H1 (cell line): ENCODE results near the gene KCNJ2. TPM values are rescaled to one million over a fixed set of nuclear protein-coding genes. Genes with fewer than 3 reads are reported as not detected.

Experiments used
- CTCF ChIA-PET: fragments of 300-600 bp; sonication (Branson Sonifier 250); formaldehyde crosslinking; loops from one replicate; lab custom pipeline; 2021; ENCODE audit not compliant: partially characterized antibody; lab: Charles Lee
- POLR2A ChIA-PET: fragments of 300-600 bp; sonication (Branson Sonifier 250); formaldehyde crosslinking; loops from one replicate; lab custom pipeline; 2021; ENCODE audit warnings: inconsistent platforms; ENCODE audit not compliant: partially characterized antibody; lab: Charles Lee
- DNase-seq, 2 experiments: peaks; one replicate each; pipeline versions ENCODE4 v3.0.0 to v3.0.0-alpha.2; 2010 to 2022; ENCODE audit warnings: low spot score in 2 of 2, low read depth in 1 of 2, mixed read lengths in 1 of 2
- FAIRE-seq: peaks from 2 replicates; lab custom pipeline; 2011; peaks lifted over from hg19 to GRCh38; lab: Jason Lieb, UNC
- H2AFZ ChIP-seq: 2 replicates; pipeline ENCODE4 v1.8.1; 2012; ENCODE audit warnings: low read length, inconsistent platforms
- H2AK5ac ChIP-seq: 2 replicates; pipeline ENCODE4 v1.6.1; 2013; ENCODE audit warnings: low read depth, low read length
- H2BK120ac ChIP-seq: replicated peaks from 2 replicates; pipeline ENCODE3; 2013; ENCODE audit warnings: low read depth, low read length, inconsistent platforms
- H2BK12ac ChIP-seq: 2 replicates; pipeline ENCODE4 v1.6.1; 2013; ENCODE audit warnings: low read depth, low read length
- H2BK15ac ChIP-seq: 2 replicates; pipeline ENCODE4 v1.6.1; 2013; ENCODE audit warnings: low read length
- H2BK20ac ChIP-seq: 2 replicates; pipeline ENCODE4 v1.6.1; 2013; ENCODE audit warnings: low read length
- H2BK5ac ChIP-seq: 2 replicates; pipeline ENCODE4 v1.6.1; 2013; ENCODE audit warnings: low read depth, low read length
- H3K14ac ChIP-seq: 2 replicates; pipeline ENCODE4 v1.6.1; 2013; ENCODE audit warnings: inconsistent platforms; ENCODE audit not compliant: insufficient read length
- H3K18ac ChIP-seq: 2 replicates; pipeline ENCODE4 v1.6.1; 2013; ENCODE audit warnings: low read length; ENCODE audit errors: extremely low read depth
- H3K23ac ChIP-seq: 2 replicates; pipeline ENCODE4 v1.6.1; 2013; ENCODE audit warnings: inconsistent platforms; ENCODE audit not compliant: insufficient read length
- H3K23me2 ChIP-seq: 2 replicates; pipeline ENCODE4 v1.6.1; 2013; ENCODE audit warnings: low read depth, low read length
- H3K27ac ChIP-seq: 2 replicates; pipeline ENCODE4 v1.6.1; 2011; ENCODE audit warnings: low read depth, low read length, inconsistent platforms
- H3K27me3 ChIP-seq, 4 experiments: replicated peaks in 1 of 4; 1 replicate in 1 of 4; 2 replicates in 3 of 4; pipeline versions ENCODE4 v1.6.1 to v1.8.1; 2011 to 2013; ENCODE audit warnings: low read length in 3 of 4, mild to moderate bottlenecking in 3 of 4, inconsistent platforms in 2 of 4, mixed read lengths in 2 of 4, moderate library complexity in 1 of 4; ENCODE audit not compliant: control insufficient read depth in 3 of 4, insufficient read depth in 3 of 4; ENCODE audit errors: extremely low read depth in 1 of 4
- H3K36me3 ChIP-seq, 4 experiments: 2 replicates each; pipeline versions ENCODE4 v1.6.1 to v1.8.1; 2011 to 2013; ENCODE audit warnings: mild to moderate bottlenecking in 4 of 4, low read length in 3 of 4, moderate library complexity in 2 of 4, control low read depth in 1 of 4, inconsistent platforms in 1 of 4; ENCODE audit not compliant: insufficient read depth in 4 of 4, control insufficient read depth in 2 of 4
- H3K4ac ChIP-seq: replicated peaks from 2 replicates; pipeline ENCODE3; 2013; ENCODE audit warnings: low read length, low read depth, mixed read lengths, inconsistent platforms; ENCODE audit not compliant: insufficient read length
- H3K4me1 ChIP-seq, 4 experiments: replicated peaks in 1 of 4; 1 replicate in 1 of 4; 2 replicates in 3 of 4; pipeline versions ENCODE4 v1.6.1 to v1.8.1; 2011 to 2013; ENCODE audit warnings: low read length in 3 of 4, inconsistent platforms in 2 of 4, mixed read lengths in 1 of 4; ENCODE audit not compliant: insufficient read depth in 4 of 4, control insufficient read depth in 3 of 4
- H3K4me2 ChIP-seq, 2 experiments: 2 replicates each; pipeline versions ENCODE4 v1.6.1 to v1.8.1; 2011 to 2013; ENCODE audit warnings: low read depth in 2 of 2, low read length in 2 of 2, control low read depth in 1 of 2, inconsistent platforms in 1 of 2, mild to moderate bottlenecking in 1 of 2; ENCODE audit not compliant: insufficient read depth in 1 of 2
- H3K4me3 ChIP-seq, 4 experiments: fragments of 200-600, 300-600 bp in 1 of 4; sonication (generic), shearing (Covaris generic), sonication (Bioruptor Twin) in 1 of 4; 2 replicates each; pipeline versions ENCODE4 v1.5.1 to v1.8.1; 2011 to 2016; ENCODE audit warnings: low read length in 4 of 4, low read depth in 3 of 4, control low read depth in 2 of 4, inconsistent platforms in 2 of 4, mild to moderate bottlenecking in 2 of 4, mixed read lengths in 1 of 4, moderate library complexity in 1 of 4; ENCODE audit not compliant: insufficient read depth in 2 of 4; ENCODE audit errors: extremely low read depth in 1 of 4
- H3K56ac ChIP-seq: replicated peaks from 2 replicates; pipeline ENCODE3; 2013; ENCODE audit warnings: low read depth, mild to moderate bottlenecking, mixed read lengths, low read length, inconsistent platforms; ENCODE audit not compliant: insufficient read length
- H3K79me1 ChIP-seq: 2 replicates; pipeline ENCODE4 v1.6.1; 2013; ENCODE audit warnings: low read depth, low read length, control low read depth
- H3K79me2 ChIP-seq, 2 experiments: 2 replicates each; pipeline versions ENCODE4 v1.6.1 to v1.8.1; 2012 to 2013; ENCODE audit warnings: low read length in 2 of 2, mild to moderate bottlenecking in 2 of 2, inconsistent platforms in 1 of 2; ENCODE audit not compliant: insufficient read depth in 2 of 2, control insufficient read depth in 1 of 2
- H3K9ac ChIP-seq, 4 experiments: replicated peaks in 1 of 4; 1 replicate in 1 of 4; 2 replicates in 3 of 4; pipeline versions ENCODE4 v1.6.1 to v1.8.1; 2011 to 2013; ENCODE audit warnings: low read depth in 3 of 4, low read length in 3 of 4, control low read depth in 2 of 4, mild to moderate bottlenecking in 2 of 4, moderate library complexity in 2 of 4, inconsistent platforms in 1 of 4; ENCODE audit errors: extremely low read depth in 1 of 4
- H3K9me3 ChIP-seq, 2 experiments: 2 replicates each; pipeline versions ENCODE4 v1.6.1 to v1.8.1; 2012 to 2013; ENCODE audit warnings: mild to moderate bottlenecking in 2 of 2, moderate library complexity in 2 of 2, control low read depth in 1 of 2, inconsistent platforms in 1 of 2, low read depth in 1 of 2, low read length in 1 of 2, mixed read lengths in 1 of 2; ENCODE audit not compliant: insufficient read depth in 2 of 2
- H4K20me1 ChIP-seq, 2 experiments: replicated peaks in 1 of 2; 2 replicates each; pipeline versions ENCODE3 to v1.8.1; 2011 to 2013; ENCODE audit warnings: inconsistent platforms in 2 of 2, low read length in 2 of 2, mild to moderate bottlenecking in 1 of 2; ENCODE audit not compliant: insufficient read depth in 2 of 2, control insufficient read depth in 1 of 2
- H4K5ac ChIP-seq: 2 replicates; pipeline ENCODE4 v1.6.1; 2013; ENCODE audit warnings: low read length, low read depth, mixed read lengths, inconsistent platforms; ENCODE audit not compliant: insufficient read length
- H4K8ac ChIP-seq: 2 replicates; pipeline ENCODE4 v1.8.0; 2013; ENCODE audit warnings: mild to moderate bottlenecking, moderate library complexity, low read length, inconsistent platforms; ENCODE audit not compliant: insufficient read depth; ENCODE audit errors: extremely low read depth
- H4K91ac ChIP-seq: replicated peaks from 2 replicates; pipeline ENCODE3; 2013; ENCODE audit warnings: low read length, mixed read lengths, inconsistent platforms; ENCODE audit not compliant: insufficient read length
- CTCF ChIP-seq, 3 experiments: IDR thresholded peaks; 1 replicate in 2 of 3; 2 replicates in 1 of 3; pipeline versions ENCODE4 v1.5.1 to v1.6.1; 2011; ENCODE audit warnings: low read length in 3 of 3, mild to moderate bottlenecking in 3 of 3, inconsistent platforms in 2 of 3, low read depth in 1 of 3, moderate library complexity in 1 of 3; ENCODE audit not compliant: insufficient read depth in 1 of 3; ENCODE audit errors: control extremely low read depth in 1 of 3
- EP300 ChIP-seq, 2 experiments: IDR thresholded peaks; 1 replicate in 1 of 2; 2 replicates in 1 of 2; pipeline ENCODE4 v1.6.1; 2011 to 2012; ENCODE audit warnings: low read depth in 2 of 2, low read length in 2 of 2, mild to moderate bottlenecking in 2 of 2, borderline replicate concordance in 1 of 2, inconsistent platforms in 1 of 2, moderate library complexity in 1 of 2
- POLR2A ChIP-seq, 2 experiments: IDR thresholded peaks; 1 replicate in 1 of 2; 2 replicates in 1 of 2; pipeline ENCODE4 v1.6.1; 2011; ENCODE audit warnings: low read depth in 2 of 2, low read length in 2 of 2, mild to moderate bottlenecking in 2 of 2; ENCODE audit errors: control extremely low read depth in 1 of 2
- RAD21 ChIP-seq, 2 experiments: IDR thresholded peaks in 1 of 2; conservative IDR thresholded peaks in 1 of 2; 2 replicates each; pipeline ENCODE4 v1.6.1; 2011; ENCODE audit warnings: low read depth in 2 of 2, low read length in 2 of 2, improper control_type of control experiment in 1 of 2, inconsistent platforms in 1 of 2, mild to moderate bottlenecking in 1 of 2, moderate library complexity in 1 of 2
- WGBS, 2 experiments: shearing (Covaris generic) in 1 of 2; methylation state at CpG; one replicate each; pipeline versions ENCODE4 v1.1.6 to v1.1.7; 2013 to 2015; ENCODE audit warnings: low lambda C conversion rate in 2 of 2, mixed read lengths in 2 of 2, inconsistent platforms in 1 of 2, low coverage in 1 of 2, missing lambda C conversion rate in 1 of 2; ENCODE audit not compliant: insufficient replicate concordance in 2 of 2, insufficient coverage in 1 of 2, insufficient read length in 1 of 2; ENCODE audit errors: extremely low coverage in 1 of 2, missing lambda C conversion rate in 1 of 2; 5-methylcytosine and 5-hydroxymethylcytosine counted together
- polyA plus RNA-seq, 7 experiments: library from polyadenylated mRNA; depleted of rRNA in 3 of 7; stranded (reverse) in 5 of 7; unstranded in 2 of 7; fragments of >200 nt in 5 of 7; fragments of 200-250 nt in 2 of 7; gene quantifications; 1 replicate in 5 of 7; 2 replicates in 1 of 7; 4 replicates in 1 of 7; pipeline versions ENCODE4 v1.2.1 to v1.2.3, GENCODE V29; 2011 to 2013; ENCODE audit warnings: missing spikeins in 2 of 7, mixed read lengths in 2 of 7
- total RNA-seq: library from RNA; stranded (reverse); fragmentation: NEBNext Ultra II Directional; extraction: Animal tissue kit (Norgen Biotek cat#: 25700); gene quantifications from 2 replicates; pipeline ENCODE4 v1.2.1, GENCODE V29; 2021

Gene KCNJ2
- total and polyA plus RNA-seq, 2 of the 8 experiments (the other 6 are each of a cell fraction or from before 2014, with no cell fraction given), result 0.23 to 0.76 TPM

GRCh38 chr17:70144260-70144846 is 25.0 kb upstream of the KCNJ2 start:
- no peak overlapping the region for H2BK20ac ChIP-seq
- POLR2A ChIA-PET, result no interaction called here
- no peaks in the 10 kb centered on the region for H4K20me1 ChIP-seq
- no peak overlapping the region for H2BK12ac ChIP-seq
- no peak overlapping the region for H4K91ac ChIP-seq
- no peaks in the 10 kb centered on the region for H3K27me3 ChIP-seq
- no peak overlapping the region for H2BK5ac ChIP-seq
- FAIRE-seq, result no peak
- TF ChIP-seq POLR2A (IDR thresholded peaks at IDR 0.05; ENCODE audit: control extremely low read depth in 1 of 2, low read depth in 2 of 2, low read length in 2 of 2) (no peak), EP300 (IDR thresholded peaks at IDR 0.05; ENCODE audit: borderline replicate concordance in 1 of 2, low read depth in 2 of 2, low read length in 2 of 2) (no peak), RAD21 (IDR thresholded peaks at IDR 0.05 in 1 of 2, conservative IDR thresholded peaks at IDR 0.05 in 1 of 2; ENCODE audit: low read depth in 2 of 2, low read length in 2 of 2) (peak; percentile 56 to 71), CTCF (IDR thresholded peaks at IDR 0.05; ENCODE audit: control extremely low read depth in 1 of 3, insufficient read depth in 1 of 3, low read depth in 1 of 3, low read length in 3 of 3) (peak in 2 of 3 experiments; percentile 3 to 46; a peak in 2 of 4 replicates)
- no peaks in the 10 kb centered on the region for H3K36me3 ChIP-seq
- no peaks in the 10 kb centered on the region for H3K9me3 ChIP-seq
- H3K4me1 ChIP-seq, result no peaks in the 10 kb centered on the region
- no peak overlapping the region for H3K9ac ChIP-seq
- H3K14ac ChIP-seq, result no peak overlapping the region
- H3K4me2 ChIP-seq, result no peak overlapping the region
- H3K79me1 ChIP-seq, result no peaks in the 10 kb centered on the region
- H2AK5ac ChIP-seq, result no peak overlapping the region
- H3K23ac ChIP-seq, result no peak overlapping the region
- no peak overlapping the region for H4K5ac ChIP-seq
- no peak overlapping the region for H2AFZ ChIP-seq
- CTCF ChIA-PET, result interaction anchor here (0.7 to 2.6 kb wide), 13 partner anchors 8 to 619 kb away, joined by 3 to 9 read pairs (median 4); no protein-coding TSS in a partner anchor
- H3K18ac ChIP-seq, result no peak overlapping the region
- no peak overlapping the region for H3K56ac ChIP-seq
- H3K79me2 ChIP-seq, result no peaks in the 10 kb centered on the region
- DNase-seq, result no peak
- no peak overlapping the region for H3K4ac ChIP-seq
- no peak overlapping the region for H2BK120ac ChIP-seq
- WGBS, 2 experiments, result 61% methylated on average over 6 of the region's 6 CpGs; no CpG with 5 or more reads in 1 of the 2 experiments
- H3K23me2 ChIP-seq, result no peaks in the 10 kb centered on the region
- H3K4me3 ChIP-seq, result no peak overlapping the region
- no peak overlapping the region for H2BK15ac ChIP-seq
- H3K27ac ChIP-seq, result no peak overlapping the region
- no peak overlapping the region for H4K8ac ChIP-seq
